ENCODE data around the gene AFF4. TPM values are rescaled to one million over a fixed set of nuclear protein-coding genes. Genes with fewer than 3 reads are reported as not detected.

AFF4 gene
- total RNA-seq, 1 donor from 2014 or later: 87.4 TPM

- TF ChIP-seq, protein P1, sequence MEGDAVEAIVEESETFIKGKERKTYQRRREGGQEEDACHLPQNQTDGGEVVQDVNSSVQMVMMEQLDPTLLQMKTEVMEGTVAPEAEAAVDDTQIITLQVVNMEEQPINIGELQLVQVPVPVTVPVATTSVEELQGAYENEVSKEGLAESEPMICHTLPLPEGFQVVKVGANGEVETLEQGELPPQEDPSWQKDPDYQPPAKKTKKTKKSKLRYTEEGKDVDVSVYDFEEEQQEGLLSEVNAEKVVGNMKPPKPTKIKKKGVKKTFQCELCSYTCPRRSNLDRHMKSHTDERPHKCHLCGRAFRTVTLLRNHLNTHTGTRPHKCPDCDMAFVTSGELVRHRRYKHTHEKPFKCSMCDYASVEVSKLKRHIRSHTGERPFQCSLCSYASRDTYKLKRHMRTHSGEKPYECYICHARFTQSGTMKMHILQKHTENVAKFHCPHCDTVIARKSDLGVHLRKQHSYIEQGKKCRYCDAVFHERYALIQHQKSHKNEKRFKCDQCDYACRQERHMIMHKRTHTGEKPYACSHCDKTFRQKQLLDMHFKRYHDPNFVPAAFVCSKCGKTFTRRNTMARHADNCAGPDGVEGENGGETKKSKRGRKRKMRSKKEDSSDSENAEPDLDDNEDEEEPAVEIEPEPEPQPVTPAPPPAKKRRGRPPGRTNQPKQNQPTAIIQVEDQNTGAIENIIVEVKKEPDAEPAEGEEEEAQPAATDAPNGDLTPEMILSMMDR (IDR thresholded peaks at IDR 0.05; ENCODE audit: unreplicated experiment): no peak
- no peaks in the 10 kb centered on the region for H3K4me1 Mint-ChIP-seq (ENCODE audit: unreplicated experiment)
- DNase-seq (ENCODE audit: low spot score): no peak
- H3K4me3 Mint-ChIP-seq (ENCODE audit: unreplicated experiment): no peak overlapping the region
- peaks cover 19% of the 10 kb centered on the region for H3K36me3 Mint-ChIP-seq (ENCODE audit: low read depth, unreplicated experiment)
- H3K27me3 Mint-ChIP-seq (ENCODE audit: unreplicated experiment): no peaks in the 10 kb centered on the region
- H3K27ac Mint-ChIP-seq (ENCODE audit: unreplicated experiment): peak overlapping the region; percentile 75
- no peaks in the 10 kb centered on the region for H3K9me3 Mint-ChIP-seq (ENCODE audit: unreplicated experiment)
Measured at GRCh38 chr5:132916086-132916485, 47.3 kb downstream of the AFF4 start.

- DNase-seq (ENCODE audit: low spot score): no peak
- TF ChIP-seq, protein P1 (IDR thresholded peaks at IDR 0.05; ENCODE audit: unreplicated experiment): no peak
Measured at GRCh38 chr5:132915681-132916080, 47.8 kb downstream of the AFF4 start.

GRCh38 chr5:132909702-132910101 is 53.7 kb downstream of the AFF4 start:
- peaks cover 18% of the 10 kb centered on the region for H3K36me3 Mint-ChIP-seq (ENCODE audit: low read depth, unreplicated experiment)
- H3K4me3 Mint-ChIP-seq (ENCODE audit: unreplicated experiment): no peak overlapping the region
- TF ChIP-seq, protein P1 (IDR thresholded peaks at IDR 0.05; ENCODE audit: unreplicated experiment): no peak
- no peaks in the 10 kb centered on the region for H3K9me3 Mint-ChIP-seq (ENCODE audit: unreplicated experiment)
- DNase-seq (ENCODE audit: low spot score): no peak
- H3K27me3 Mint-ChIP-seq (ENCODE audit: unreplicated experiment): no peaks in the 10 kb centered on the region
- no peak overlapping the region for H3K27ac Mint-ChIP-seq (ENCODE audit: unreplicated experiment)
- H3K4me1 Mint-ChIP-seq (ENCODE audit: unreplicated experiment): peaks cover 13% of the 10 kb centered on the region

More at GRCh38 chr5:132915681-132916080, 47.8 kb downstream of the AFF4 start:
- Mint-ChIP-seq H3K27me3 (ENCODE audit: unreplicated experiment) (no peaks in the 10 kb centered on the region), H3K9me3 (ENCODE audit: unreplicated experiment) (no peaks in the 10 kb centered on the region), H3K4me3 (ENCODE audit: unreplicated experiment) (no peak overlapping the region), H3K36me3 (ENCODE audit: low read depth, unreplicated experiment) (peaks cover 19% of the 10 kb centered on the region), H3K4me1 (ENCODE audit: unreplicated experiment) (no peaks in the 10 kb centered on the region), H3K27ac (ENCODE audit: unreplicated experiment) (no peak overlapping the region)

DNA sequence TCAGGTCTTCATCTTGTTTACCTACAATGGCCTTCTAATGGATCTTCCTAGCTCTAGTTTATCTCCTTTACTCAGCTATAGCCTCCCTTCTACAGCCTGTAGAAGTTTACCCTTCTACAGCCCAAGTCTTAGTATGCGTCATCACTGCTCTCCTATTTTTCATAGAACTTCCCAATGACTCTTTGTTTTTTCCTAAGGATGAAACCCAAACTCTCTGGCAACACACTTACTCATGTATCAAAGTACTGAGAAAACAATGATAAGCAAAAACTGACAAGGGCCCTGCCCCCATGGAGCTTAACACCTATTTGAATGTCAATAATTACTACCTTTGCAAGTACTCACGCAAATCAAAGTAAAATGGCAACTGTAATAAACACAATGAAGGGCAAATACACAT is 56.3 kb downstream of the AFF4 start:
- no peak overlapping the region for H3K4me3 Mint-ChIP-seq (ENCODE audit: unreplicated experiment)
- H3K27ac Mint-ChIP-seq (ENCODE audit: unreplicated experiment): no peak overlapping the region
- peaks cover 13% of the 10 kb centered on the region for H3K4me1 Mint-ChIP-seq (ENCODE audit: unreplicated experiment)
- TF ChIP-seq, protein P1 (IDR thresholded peaks at IDR 0.05; ENCODE audit: unreplicated experiment): no peak
- no peak for DNase-seq (ENCODE audit: low spot score)
- H3K27me3 Mint-ChIP-seq (ENCODE audit: unreplicated experiment): no peaks in the 10 kb centered on the region
- no peaks in the 10 kb centered on the region for H3K9me3 Mint-ChIP-seq (ENCODE audit: unreplicated experiment)
- peaks cover 22% of the 10 kb centered on the region for H3K36me3 Mint-ChIP-seq (ENCODE audit: low read depth, unreplicated experiment)

DNA sequence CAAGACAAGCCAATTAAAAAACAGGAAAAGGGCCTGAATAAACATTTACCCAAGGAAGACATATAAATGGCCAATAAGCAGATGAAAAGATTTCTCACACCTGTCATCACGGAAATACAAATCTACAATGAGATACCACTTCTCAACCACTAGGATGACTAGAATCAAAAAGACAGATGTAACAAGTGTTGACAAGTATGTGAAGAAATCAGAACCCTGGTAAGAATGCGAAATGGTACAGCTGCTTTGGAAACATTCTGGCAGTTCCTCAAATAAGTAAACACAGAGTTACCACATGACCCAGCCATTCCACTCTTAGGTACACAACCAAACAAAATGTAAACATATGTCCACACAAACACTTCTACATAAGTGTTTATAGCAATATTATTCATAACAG is 57.5 kb downstream of the AFF4 start:
- Mint-ChIP-seq H3K36me3 (ENCODE audit: low read depth, unreplicated experiment) (peaks cover 18% of the 10 kb centered on the region), H3K9me3 (ENCODE audit: unreplicated experiment) (no peaks in the 10 kb centered on the region), H3K4me3 (ENCODE audit: unreplicated experiment) (no peak overlapping the region), H3K4me1 (ENCODE audit: unreplicated experiment) (peaks cover 13% of the 10 kb centered on the region), H3K27ac (ENCODE audit: unreplicated experiment) (no peak overlapping the region), H3K27me3 (ENCODE audit: unreplicated experiment) (no peaks in the 10 kb centered on the region)
- TF ChIP-seq, protein P1 (IDR thresholded peaks at IDR 0.05; ENCODE audit: unreplicated experiment): peak; percentile 40
- no peak for DNase-seq (ENCODE audit: low spot score)
